Large intestine (tissue), 3 donors: ENCODE measurements around the gene CDK19. TPM values are rescaled to one million over a fixed set of nuclear protein-coding genes. Genes with fewer than 3 reads are reported as not detected.
"Not testable (repeated sequence)": the region's sequence is repeated elsewhere in the genome, so short reads cannot be mapped to it uniquely, and the experiment has no call there.

Experiments used
- DNase-seq, 2 donors: peaks; one replicate each; pipeline versions ENCODE4 v3.0.0 to v3.0.0-alpha.2; 2013
- H3K27ac ChIP-seq: one replicate; pipeline ENCODE4 v1.5.1; 2013; ENCODE audit warnings: low read length
- H3K27me3 ChIP-seq: 2 replicates; pipeline ENCODE4 v1.6.1; 2013; ENCODE audit warnings: low read length; ENCODE audit not compliant: control insufficient read depth, insufficient read depth
- H3K36me3 ChIP-seq: 2 replicates; pipeline ENCODE4 v1.6.1; 2013; ENCODE audit warnings: low read length; ENCODE audit not compliant: control insufficient read depth, insufficient read depth
- H3K4me1 ChIP-seq: one replicate; pipeline ENCODE4 v1.6.1; 2013; ENCODE audit warnings: low read length; ENCODE audit not compliant: control insufficient read depth, insufficient read depth
- H3K4me3 ChIP-seq: one replicate; pipeline ENCODE4 v1.5.1; 2013; ENCODE audit warnings: low read length
- H3K9me3 ChIP-seq: one replicate; pipeline ENCODE4 v1.6.1; 2013; ENCODE audit warnings: mild to moderate bottlenecking, low read depth, low read length, moderate library complexity; ENCODE audit not compliant: control insufficient read depth
- WGBS: methylation state at CpG from one replicate; pipeline ENCODE4 v1.1.5; 2013; ENCODE audit warnings: low lambda C conversion rate; ENCODE audit not compliant: insufficient coverage; 5-methylcytosine and 5-hydroxymethylcytosine counted together
- polyA plus RNA-seq: library from polyadenylated mRNA; unstranded; fragments of 120-200 nt; gene quantifications from one replicate; pipeline ENCODE4 v1.2.1, GENCODE V29; 2013

The CDK19 gene
- polyA plus RNA-seq, 1 donor, result 18.3 TPM

GRCh38 chr6:110841266-110841665, 26.0 kb upstream of the CDK19 start:
- H3K4me3 ChIP-seq, result no peak overlapping the region
- H3K4me1 ChIP-seq, result no peaks in the 10 kb centered on the region
- H3K36me3 ChIP-seq, result no peaks in the 10 kb centered on the region
- H3K9me3 ChIP-seq, result no peaks in the 10 kb centered on the region
- WGBS, result 90% methylated on average over 6 of the region's 6 CpGs
- DNase-seq, result no peak
- no peaks in the 10 kb centered on the region for H3K27me3 ChIP-seq
- H3K27ac ChIP-seq, result no peak overlapping the region

GRCh38 chr6:110835751-110836150, 20.5 kb upstream of the CDK19 start:
- H3K4me3 ChIP-seq, H3K9me3 ChIP-seq, DNase-seq, H3K27me3 ChIP-seq, H3K36me3 ChIP-seq, H3K4me1 ChIP-seq, H3K27ac ChIP-seq: not testable (repeated sequence)
- no CpG with 5 or more reads among the region's 5 CpGs for WGBS

GRCh38 chr6:110833831-110834230, 18.6 kb upstream of the CDK19 start:
- Histone ChIP-seq H3K9me3 (no peaks in the 10 kb centered on the region), H3K27me3 (no peaks in the 10 kb centered on the region), H3K27ac (no peak overlapping the region), H3K4me3 (no peak overlapping the region), H3K36me3 (no peaks in the 10 kb centered on the region), H3K4me1 (no peaks in the 10 kb centered on the region)
- WGBS, result 93% methylated on average over 4 of the region's 6 CpGs
- no peak for DNase-seq

GRCh38 chr6:110831405-110831804, 16.1 kb upstream of the CDK19 start:
- no peak for DNase-seq
- Histone ChIP-seq H3K9me3 (no peaks in the 10 kb centered on the region), H3K27ac (no peak overlapping the region), H3K27me3 (no peaks in the 10 kb centered on the region), H3K36me3 (no peaks in the 10 kb centered on the region), H3K4me3 (no peak overlapping the region), H3K4me1 (no peaks in the 10 kb centered on the region)
- WGBS, result no CpG with 5 or more reads among the region's 6 CpGs

GRCh38 chr6:110828396-110828795, 13.1 kb upstream of the CDK19 start:
- Histone ChIP-seq H3K4me1 (no peaks in the 10 kb centered on the region), H3K27me3 (no peaks in the 10 kb centered on the region), H3K36me3 (no peaks in the 10 kb centered on the region), H3K9me3 (no peaks in the 10 kb centered on the region), H3K4me3 (no peak overlapping the region), H3K27ac (no peak overlapping the region)
- WGBS, result no CpG with 5 or more reads among the region's 1 CpG
- no peak for DNase-seq

- no CpG with 5 or more reads among the region's 9 CpGs for WGBS
- H3K27ac ChIP-seq, result no peak overlapping the region
Observed at GRCh38 chr6:110826236-110827129, 11.2 kb upstream of the CDK19 start.

GRCh38 chr6:110823146-110823545, 7.9 kb upstream of the CDK19 start:
- WGBS, result 20% methylated on average over 1 of the region's 2 CpGs
- no peaks in the 10 kb centered on the region for H3K27me3 ChIP-seq
- no peaks in the 10 kb centered on the region for H3K4me1 ChIP-seq
- H3K36me3 ChIP-seq, result no peaks in the 10 kb centered on the region
- DNase-seq, result no peak
- H3K27ac ChIP-seq, result no peak overlapping the region
- H3K4me3 ChIP-seq, result no peak overlapping the region
- no peaks in the 10 kb centered on the region for H3K9me3 ChIP-seq

More at GRCh38 chr6:110826236-110827129, 11.2 kb upstream of the CDK19 start:
- Histone ChIP-seq H3K4me1 (no peaks in the 10 kb centered on the region), H3K9me3 (no peaks in the 10 kb centered on the region), H3K4me3 (no peak overlapping the region), H3K36me3 (no peaks in the 10 kb centered on the region), H3K27me3 (no peaks in the 10 kb centered on the region)
- no peak for DNase-seq

- H3K36me3 ChIP-seq, result no peaks in the 10 kb centered on the region
- no peaks in the 10 kb centered on the region for H3K4me1 ChIP-seq
- no peak overlapping the region for H3K4me3 ChIP-seq
- no peaks in the 10 kb centered on the region for H3K27me3 ChIP-seq
- DNase-seq, result no peak
- H3K27ac ChIP-seq, result no peak overlapping the region
- H3K9me3 ChIP-seq, result no peaks in the 10 kb centered on the region
Observed at GRCh38 chr6:110822249-110822648, 7.0 kb upstream of the CDK19 start.

- 100% methylated on average over 1 of the region's 4 CpGs for WGBS
- DNase-seq, result no peak
- Histone ChIP-seq H3K27ac (peak overlapping the region; percentile 98), H3K27me3 (no peaks in the 10 kb centered on the region), H3K4me1 (peaks cover 9% of the 10 kb centered on the region), H3K4me3 (no peak overlapping the region), H3K9me3 (no peaks in the 10 kb centered on the region), H3K36me3 (no peaks in the 10 kb centered on the region)
Observed at GRCh38 chr6:110816677-110817076, 1.4 kb upstream of the CDK19 start.

GRCh38 chr6:110815015-110815410, 256 bp downstream of the CDK19 start:
- Histone ChIP-seq H3K36me3 (no peaks in the 10 kb centered on the region), H3K4me1 (peaks cover 9% of the 10 kb centered on the region), H3K27ac (peak overlapping the region; percentile 98), H3K27me3 (no peaks in the 10 kb centered on the region), H3K4me3 (peak overlapping the region; percentile 93), H3K9me3 (no peaks in the 10 kb centered on the region)
- no CpG with 5 or more reads among the region's 49 CpGs for WGBS
- peak in 1 of 2 donors; percentile 45 for DNase-seq
